HG03378 (cell line): Measurements from ENCODE around the gene TYW5.

Source experiments
- ATAC-seq: cut with Tn5 transposase; IDR thresholded peaks from one replicate; pipeline ENCODE4 v1.9.1; 2021; ENCODE audit warnings: mild to moderate bottlenecking, moderate library complexity; ENCODE audit not compliant: unreplicated experiment

Gene TYW5

DNA sequence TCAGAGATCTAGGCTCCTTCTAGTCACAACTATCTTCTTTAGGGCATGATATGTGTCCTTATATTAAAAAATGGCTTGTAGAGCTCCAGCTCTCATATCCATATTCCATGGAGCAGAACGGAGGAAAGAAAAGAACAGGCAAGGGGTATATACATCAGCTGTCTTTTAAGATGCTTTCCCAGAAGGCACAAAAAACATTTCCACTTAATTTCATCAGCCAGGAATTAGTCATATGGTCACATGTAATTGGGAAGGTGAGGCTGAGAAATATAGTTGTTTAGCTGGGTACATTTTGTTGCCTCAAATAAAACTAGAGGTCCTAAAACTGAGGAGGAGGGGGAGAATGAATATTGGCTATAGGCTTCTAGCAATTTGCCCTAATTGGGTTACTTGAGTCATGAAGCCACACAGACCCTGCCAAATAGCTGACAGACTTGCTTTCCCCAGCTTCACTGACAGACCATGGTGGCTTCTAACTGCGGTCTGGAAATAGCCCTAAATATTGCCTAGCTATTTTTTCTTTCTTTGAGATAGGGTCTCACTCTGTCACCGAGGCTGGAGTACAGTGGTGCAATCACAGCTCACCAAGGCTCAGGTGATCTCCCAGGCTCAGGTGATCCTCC is 20.1 kb upstream of the TYW5 start:
- no peak for ATAC-seq

DNA sequence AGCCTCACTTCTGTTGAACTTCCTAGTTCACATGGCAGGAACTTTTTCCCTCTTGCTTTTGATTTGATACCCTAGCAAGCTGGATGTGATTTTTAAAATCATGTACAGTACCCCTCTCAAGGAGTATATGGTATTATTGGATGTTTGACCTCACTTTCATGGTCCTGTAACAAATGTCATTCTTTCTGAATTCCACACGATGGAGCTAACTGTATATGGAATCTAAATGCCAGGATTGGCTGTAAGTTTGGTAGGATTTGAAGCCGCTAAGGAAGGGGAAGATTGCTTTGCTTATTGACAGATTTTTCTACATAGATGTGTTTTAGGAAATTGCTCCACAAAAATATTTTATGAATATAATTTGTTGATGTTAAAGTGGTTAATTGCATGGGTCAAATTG is 18.4 kb upstream of the TYW5 start:
- no peak for ATAC-seq

DNA sequence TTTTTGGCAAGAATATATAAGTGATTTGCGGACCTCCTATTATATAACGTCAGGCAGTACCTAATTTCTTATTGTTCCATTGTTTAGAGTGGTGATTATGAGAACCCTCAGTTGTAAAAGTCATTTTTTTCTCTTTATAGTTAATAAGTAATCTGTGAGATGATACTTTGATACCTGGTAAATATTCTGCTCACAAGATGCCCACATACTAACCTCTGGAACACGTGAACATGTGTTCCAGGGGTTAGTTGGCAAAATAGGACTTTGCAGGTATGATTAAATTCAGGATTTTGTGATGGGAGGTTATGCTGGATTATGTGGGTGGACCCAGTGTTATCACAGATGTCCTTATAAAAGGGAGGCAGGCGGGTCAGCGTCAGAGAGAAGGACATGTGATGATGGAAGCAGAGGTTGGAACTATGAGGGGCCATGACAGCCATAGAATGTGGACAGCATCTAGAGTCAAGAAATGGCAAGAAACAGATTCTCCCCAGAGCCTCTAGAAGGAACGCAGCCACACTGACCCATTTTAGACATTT is 16.9 kb upstream of the TYW5 start:
- ATAC-seq = no peak

DNA sequence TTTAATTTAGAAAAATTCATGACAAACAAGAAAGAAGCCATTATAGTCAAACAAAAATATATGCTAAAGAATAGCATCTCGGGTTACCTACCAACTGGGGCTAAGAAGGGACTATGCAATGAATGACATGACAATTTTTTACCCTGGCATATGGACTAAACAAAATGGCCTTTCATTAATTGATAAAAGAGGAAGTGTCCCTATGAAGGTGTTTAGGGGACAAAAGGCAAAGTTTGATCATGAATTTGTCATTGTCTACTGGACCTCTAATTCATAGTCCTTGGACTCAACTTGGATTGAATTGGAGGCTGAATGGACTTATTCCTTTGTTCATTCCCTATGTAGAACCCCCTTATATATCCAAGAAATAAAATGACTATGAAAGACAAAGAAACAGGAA is 12.8 kb upstream of the TYW5 start:
- ATAC-seq = no peak

DNA sequence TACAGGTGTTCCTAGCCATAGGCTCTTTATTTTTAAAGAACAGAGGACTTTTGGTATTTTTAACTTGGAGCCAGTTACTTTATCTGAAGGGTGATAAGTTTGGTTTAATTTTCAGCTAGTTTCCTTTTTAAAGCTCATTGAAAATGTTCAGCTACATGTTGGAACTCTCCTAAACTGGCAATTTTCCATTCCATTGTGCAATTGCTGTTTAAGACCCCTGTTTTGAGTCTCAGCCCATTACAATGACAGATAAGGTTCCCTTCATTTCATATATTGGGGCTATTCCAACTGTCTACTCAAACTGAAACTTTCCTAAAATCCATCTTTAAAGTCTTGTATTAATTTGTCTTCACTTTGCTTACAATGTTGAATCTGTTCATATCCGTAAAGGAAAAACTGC is 11.7 kb upstream of the TYW5 start:
- ATAC-seq = no peak

DNA sequence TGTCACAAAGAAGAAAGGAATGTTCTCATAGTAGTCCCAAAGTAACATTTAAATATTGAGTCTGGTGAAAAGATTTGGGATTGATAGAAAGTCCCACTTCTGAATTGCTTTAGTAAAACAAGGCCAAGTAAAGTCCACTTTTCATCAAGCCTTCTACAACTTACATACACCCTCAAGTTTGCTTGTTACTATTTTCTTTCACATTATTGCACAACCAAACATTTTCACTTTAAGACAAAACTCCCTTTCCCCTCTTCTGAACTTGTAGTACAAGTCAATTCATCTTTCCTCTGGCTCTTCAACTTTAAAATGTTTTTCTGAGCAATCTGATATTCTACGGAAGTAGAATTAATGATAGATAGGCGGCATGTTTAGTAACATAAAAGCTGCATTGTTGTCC is 11.1 kb upstream of the TYW5 start:
- no peak for ATAC-seq

DNA sequence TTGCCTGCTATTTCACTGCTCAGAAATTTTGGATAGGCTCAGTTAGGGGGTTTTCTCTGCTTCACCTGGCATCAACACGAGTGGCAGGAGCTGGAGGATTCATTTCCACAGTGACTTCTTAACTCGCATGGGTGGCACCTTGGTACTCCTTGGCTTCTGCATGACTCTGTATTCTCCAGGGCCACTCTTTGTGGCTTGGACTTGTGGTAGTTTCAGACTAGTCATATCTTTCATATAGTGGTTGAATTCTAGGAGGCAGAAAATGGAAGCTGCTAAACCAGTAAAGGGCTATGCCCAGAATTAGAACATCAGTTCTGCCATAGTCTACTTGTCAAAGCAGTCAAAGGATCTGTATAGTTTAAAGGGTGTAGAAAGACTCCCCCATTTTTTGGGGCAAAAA is 6.9 kb upstream of the TYW5 start:
- peak; percentile 75 for ATAC-seq

DNA sequence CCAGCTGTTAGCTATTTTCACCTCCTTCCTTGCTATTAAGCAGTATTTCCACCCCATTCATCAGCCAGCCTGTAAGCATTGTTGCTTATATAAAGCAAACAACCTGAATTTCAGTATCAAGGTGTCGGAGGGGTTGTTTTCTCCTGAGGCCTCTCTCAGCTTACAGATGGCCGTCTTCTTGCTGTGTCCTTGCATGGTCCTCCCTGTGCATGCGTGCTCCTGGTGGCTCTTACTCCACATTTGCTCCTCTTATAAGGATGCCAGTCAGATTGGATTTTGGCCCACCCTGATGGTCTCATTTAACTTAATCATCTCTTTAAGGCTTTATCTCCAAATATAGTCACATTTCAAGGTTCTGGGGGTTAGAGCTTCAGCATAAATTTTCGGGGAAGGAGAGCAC is 2.7 kb upstream of the TYW5 start:
- ATAC-seq = no peak

DNA sequence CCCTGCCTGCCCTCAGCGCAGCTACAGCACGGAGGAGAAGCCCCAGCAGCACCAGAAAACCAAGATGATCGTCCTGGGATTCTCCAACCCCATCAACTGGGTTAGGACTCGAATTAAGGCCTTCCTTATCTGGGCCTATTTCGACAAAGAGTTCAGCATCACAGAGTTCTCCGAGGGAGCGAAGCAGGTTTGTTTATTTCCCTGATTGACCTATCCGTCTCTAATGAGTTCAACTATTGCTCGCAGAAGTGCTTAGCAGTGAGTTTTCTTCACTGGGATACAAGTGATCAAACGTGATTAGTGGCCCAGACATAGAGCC is 730 bp upstream of the TYW5 start:
- no peak for ATAC-seq

DNA sequence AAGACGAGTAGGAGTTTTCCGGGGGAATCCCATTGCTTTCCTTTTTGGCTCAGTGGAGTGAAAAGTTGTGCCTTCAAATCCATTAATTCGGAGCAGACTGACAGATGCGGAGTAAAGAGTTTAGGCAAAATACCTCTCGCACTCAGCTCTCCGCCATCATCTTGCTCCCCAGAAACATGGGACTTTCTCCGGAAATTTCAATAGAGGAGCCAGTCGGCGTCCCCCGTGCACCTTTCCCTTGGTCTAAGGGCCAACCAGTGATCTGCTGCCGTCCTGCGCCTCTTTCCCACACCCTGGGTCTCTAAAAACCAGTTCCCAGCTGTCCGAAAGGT is 318 bp downstream of the TYW5 start:
- peak; percentile 47 for ATAC-seq

DNA sequence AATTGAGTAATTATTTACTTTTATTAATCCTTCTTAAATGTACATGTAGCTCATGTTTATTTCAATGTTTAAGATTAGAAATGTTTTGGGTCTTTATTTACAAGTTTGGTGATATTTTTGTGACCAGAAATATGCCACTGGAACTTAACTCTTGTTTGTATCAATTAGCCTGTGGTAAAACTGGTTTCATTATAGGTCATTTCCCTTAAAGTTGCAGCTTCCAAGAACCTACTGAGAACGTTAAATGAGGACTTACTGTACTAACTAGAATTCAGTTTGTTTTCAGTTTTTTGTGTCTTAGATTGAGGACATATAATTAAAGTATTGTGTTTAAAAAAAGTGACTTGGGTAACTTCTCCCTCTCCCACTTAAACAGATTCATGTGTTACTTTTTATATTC is 4.3 kb downstream of the TYW5 start:
- ATAC-seq = no peak

DNA sequence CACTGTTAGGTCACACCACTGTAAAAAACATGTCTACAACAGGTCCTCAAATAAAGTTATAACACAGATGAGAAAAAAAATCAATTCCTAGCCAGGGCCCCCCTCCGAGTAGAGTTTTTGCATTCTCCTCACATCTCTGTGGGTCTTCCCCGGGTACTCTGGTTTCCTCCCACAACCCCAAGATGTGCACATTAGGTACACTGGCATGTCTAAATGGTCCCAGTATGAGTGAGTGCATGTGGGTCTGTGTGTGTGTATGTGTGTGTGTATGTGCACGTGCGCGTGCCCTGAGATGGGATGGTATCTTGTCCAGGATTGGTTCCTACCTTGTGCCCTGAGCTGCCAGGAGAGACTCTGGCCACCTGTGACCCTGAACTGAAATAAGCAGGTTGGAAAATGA is 4.9 kb downstream of the TYW5 start:
- no peak for ATAC-seq

DNA sequence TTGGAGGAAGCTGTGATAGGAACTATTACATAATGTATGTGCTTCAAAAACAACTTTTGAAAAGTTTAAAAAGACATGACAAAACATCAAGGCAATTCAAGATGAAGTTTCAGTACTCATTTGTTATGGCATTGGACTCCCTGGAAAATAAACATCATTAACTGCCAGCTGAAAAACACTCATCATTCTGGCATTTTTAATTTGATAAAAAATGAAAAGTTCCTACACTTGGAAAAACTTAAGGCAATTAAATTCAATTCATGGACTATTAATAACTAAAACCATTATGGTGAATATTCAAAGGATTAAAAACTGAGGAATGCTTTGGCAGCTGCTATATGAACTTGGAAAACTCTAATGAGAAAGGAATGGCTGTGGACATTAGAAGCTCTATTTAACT is 8.5 kb downstream of the TYW5 start:
- no peak for ATAC-seq

DNA sequence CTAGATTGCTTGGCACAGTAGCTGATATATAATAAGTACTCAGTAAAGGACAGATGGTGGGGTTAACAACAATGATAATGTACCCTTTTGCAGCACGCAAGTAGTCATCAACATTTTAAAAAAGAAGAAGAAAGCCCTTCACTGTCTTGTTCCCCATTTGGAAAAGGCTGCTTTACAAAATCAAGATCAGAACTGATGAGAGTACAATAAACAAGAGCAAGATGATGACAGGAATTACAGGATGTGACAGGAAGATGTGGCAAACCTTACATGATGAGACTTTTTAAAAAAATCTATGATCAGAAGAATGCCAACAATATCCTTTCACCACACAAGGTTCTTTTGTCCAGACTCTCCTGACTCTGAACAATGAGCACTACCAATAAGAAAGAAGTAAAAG is 9.1 kb downstream of the TYW5 start:
- ATAC-seq = no peak

DNA sequence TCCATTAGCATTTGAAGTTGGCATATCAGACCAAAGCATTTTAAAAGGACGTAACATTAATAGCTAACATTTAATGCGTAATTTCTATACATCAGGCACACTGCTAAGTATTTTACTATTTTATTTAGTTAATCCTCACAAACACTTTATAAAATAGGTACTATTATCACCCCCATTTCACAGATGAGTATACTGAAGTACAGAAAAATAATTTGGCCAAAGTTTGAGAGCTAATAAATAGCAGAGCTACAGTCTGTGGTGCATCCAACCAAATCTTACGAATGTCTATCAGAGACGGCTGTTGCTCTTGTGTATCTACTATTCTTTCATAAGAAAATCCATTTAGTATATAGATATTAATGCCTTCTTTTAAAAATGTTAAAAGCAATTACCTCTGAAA is 11.9 kb downstream of the TYW5 start:
- ATAC-seq = no peak

DNA sequence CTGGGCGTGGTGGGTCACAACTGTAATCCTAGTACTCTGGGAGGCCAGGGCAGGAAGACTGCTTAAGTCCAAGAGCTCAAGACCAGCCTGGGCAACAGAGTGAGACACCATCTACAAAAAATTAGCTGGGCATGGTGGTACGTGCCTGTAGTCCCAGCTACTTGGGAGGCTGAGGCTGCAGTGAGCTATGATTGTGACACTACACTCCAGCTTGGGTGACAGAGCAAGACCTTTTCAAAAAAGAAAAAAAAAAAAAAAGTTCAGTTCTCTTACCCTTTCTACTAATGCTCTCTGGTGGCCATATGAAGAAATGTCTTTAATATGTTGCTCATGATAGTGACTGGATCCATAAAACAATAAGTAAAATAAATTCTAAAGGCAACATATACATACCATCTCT is 14.9 kb downstream of the TYW5 start:
- peak; percentile 69 for ATAC-seq

DNA sequence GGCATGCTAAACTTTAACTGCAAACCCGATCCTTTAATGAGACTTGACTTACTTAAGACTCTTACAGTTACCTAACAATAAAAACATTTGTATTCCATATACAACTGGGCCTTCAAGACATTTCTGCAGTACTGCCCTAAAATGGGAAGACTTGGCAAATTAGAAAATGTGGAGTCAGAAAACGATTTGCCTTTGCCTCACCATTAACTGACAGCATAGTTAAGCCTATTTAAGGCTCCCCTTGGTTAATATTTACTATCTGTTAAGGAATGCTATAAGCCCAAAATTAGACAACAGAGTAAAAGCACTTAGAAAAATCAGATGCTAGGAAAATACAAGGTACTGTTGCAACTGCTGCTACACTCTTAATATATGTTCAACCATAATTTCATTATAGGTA is 18.7 kb downstream of the TYW5 start:
- ATAC-seq = no peak

DNA sequence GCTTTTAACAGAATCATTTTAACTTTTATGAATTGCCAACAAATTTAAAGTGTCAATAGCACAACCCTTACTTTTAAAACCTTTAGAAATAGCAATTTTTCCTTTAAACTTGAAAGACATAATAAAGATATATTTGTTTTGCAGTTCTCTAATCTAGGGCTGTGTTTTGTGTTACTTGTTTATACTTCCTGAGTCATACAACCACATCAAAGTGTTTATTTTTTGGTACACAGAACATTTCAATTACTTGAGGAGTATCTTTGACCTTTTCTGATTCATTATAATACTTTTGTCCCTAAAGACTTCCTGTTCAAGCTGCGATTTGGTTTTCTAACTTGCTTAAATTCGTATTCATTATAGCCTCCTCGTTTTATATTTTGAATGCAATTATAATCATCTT is 21.8 kb downstream of the TYW5 start:
- ATAC-seq = no peak

DNA sequence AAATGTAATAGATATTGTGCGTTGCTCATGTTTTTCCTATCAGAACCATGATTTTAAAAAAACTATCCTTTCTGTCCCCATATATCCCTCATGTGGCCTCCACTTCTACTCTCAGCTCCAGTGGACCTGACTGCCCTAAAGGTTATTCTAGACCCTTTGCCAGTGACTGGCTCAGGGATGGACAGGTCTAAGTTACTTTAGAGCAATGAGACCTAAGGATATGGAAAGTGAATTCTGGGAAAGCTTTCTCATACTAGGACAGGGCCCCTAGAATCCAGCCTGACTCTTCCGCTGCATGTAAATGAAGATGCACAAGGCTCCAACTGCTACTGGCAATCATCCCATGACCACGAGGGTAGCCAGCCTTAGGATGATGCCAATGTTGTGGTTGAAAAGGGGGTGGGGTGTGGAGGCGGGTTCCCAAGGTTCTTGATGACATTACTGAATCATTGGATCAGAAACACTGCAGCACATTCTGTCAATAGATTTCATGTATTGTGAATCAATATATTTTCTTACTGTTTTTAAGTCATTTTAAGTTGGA is 22.9 kb downstream of the TYW5 start:
- no peak for ATAC-seq

DNA sequence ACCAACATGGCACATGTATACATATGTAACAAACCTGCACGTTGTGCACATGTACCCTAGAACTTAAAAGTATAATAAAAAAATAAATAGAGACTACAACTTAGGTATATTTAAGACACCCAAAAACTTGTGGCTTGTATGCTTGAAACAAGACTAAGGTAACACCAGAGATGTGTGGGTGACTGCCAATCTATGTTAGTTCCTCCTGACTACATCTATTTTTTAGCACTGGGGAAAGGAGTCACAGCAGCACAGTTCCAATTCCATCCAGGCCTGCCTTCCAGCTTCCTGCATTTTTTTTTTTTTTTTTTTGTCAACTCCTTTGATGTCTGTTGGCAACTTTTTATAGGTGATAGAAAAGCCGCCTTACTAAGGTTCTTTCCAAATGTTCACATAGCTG is 26.0 kb downstream of the TYW5 start:
- no peak for ATAC-seq

DNA sequence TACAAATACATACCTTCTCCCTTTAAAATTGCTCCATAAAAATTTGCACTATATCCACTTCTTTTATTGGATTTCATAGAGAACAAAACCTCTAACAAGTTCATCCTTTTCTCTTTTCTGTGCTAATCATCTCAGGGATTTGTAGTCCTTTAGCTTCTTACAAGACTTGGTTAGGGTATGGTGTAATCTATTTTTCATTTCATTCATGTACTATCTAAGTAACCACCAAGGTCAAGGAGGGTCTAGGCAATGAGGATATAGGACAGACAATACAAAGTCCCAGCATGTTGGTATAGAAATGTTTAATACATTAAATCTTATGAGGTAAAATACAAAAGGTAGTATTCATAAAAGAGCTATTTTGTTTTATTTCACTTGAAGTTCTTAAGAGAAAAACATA is 26.7 kb downstream of the TYW5 start:
- no peak for ATAC-seq

DNA sequence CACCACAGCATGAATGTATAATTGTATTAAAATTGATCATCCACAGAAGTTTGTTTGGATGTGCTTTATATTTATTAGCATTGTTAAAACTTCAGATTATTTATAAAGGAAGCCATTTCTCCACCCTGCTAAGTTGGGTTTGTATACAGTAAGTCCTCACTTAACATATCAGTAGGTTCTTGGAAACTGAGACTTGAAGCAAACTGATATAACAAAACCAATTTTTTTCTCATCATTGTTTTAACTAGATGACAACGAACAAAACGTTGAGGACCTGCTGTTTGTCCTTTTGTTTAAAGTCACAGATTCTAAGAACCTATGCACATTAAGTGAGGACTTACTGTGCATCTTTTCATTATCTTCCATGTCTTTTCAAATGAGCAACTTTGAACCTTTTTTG is 27.1 kb downstream of the TYW5 start:
- ATAC-seq = no peak

DNA sequence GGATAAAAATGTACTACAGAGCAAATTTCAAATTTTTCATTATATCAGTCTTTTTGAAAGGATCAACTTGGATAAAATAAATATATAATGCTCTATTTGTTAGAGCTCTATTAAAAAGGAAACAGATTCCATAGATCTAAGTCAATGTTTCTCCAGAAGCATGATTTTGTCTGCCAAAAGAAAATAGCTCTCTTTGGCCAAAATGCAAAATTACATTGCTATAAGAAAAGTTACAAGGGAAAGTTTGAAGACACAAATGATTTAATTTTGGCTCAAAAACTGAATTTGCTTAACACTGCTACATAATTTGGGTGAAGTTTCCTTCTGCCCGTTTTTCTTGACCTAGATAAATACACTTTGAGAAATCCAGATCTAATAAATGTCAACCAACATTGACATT is 28.5 kb downstream of the TYW5 start:
- no peak for ATAC-seq

DNA sequence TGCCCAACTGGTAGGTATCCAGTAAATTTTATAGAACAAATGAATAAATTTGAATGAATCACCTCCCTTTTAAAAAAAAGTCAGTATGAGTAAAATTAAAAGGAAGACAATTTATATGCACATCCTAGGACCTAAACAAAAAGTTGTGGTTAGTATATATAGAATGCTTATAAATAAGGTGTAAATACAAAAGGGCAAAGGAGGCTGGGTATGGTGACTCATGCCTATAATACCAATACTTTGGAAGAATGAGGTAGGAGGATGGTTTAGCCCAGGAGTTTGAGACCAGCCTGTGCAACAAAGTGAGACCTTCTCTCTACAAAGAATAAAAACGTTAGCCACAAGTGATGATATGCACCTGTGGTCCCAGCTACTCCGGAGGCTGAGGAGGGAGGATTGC is 31.4 kb downstream of the TYW5 start:
- no peak for ATAC-seq
